Stimulated activated CD4-positive, alpha-beta T cell treated with anti-CD3 and anti-CD28 coated beads, Interleukin-4, amount 100 ng/mL, for 48 hours (primary cell): ENCODE data around the gene CCL21.
A peak's percentile ranks its signal among the peaks of the same experiment; 100 is the strongest.

ENCODE experiments used
- DNase-seq, 2 donors: peaks; one replicate each; pipeline ENCODE4 v3.0.0-alpha.2; 2020; ENCODE audit warnings: low read depth in 2 of 2

The CCL21 gene

DNA sequence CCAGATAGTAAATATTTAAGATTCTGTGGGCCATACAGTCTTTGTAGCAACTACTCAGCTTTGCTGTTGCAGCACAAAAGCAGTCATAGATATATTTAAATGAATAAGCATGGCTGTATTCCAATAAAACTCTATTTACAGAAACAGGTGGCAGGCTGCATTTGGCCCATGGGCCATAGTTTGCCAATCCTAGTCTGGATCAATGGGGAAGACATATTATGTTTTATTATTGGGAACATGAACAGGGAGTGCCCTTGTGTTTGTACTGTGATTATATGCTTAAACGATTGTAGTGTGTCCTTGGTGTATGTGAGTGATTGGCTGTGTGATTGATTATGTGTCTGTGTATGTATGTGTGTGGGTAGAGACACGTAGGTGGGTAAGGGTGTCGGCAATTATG is 35.5 kb downstream of the CCL21 start:
- DNase-seq: no peak

GRCh38 chr9:34671307-34671706 is 38.6 kb downstream of the CCL21 start:
- DNase-seq: no peak

- no peak for DNase-seq
Measured at GRCh38 chr9:34669809-34670562, 40.0 kb downstream of the CCL21 start.

DNA sequence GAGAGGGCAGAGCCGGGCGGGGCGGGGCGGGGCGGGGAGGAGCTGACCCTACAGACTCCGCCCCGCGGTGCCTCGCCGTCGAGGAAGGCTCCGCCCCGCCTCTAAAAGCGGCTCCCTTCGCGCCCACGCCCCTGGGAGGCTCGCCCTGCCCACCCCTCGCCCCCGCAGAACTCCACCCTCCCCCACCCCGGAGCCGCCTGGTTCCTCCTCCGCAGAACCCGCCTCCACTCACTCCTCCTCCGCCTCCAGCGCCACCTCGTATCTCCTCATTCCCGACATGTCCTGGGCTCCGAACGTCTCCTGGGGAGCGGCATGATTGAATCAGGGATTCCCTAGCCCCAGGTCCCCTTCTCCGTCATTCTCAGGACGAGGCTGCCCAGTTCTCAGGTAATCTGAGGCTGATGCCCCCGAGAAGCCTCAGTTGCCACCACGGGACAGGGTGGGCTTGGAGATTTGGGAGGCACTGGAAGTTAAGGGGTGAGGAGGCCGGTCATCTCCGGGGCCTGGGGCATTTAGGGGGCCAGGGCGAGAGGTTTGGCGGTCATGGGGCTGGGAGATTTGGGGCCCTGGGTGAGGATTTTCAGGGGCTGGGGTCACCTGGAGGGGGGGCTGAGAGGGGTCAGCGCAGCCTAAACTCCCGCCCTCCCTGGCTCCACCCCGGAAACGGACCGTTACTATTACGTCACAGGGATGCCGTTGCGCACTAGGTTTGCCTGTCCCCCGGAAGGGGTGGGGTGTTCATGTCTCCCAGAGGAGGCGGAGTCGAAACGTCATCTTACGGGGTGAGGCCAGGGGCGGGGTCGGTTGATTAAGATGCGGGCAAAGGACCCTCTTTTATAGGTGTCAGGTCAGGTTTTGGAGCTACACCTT is 44.3 kb downstream of the CCL21 start:
- peak; percentile 75 to 80 for DNase-seq

DNA sequence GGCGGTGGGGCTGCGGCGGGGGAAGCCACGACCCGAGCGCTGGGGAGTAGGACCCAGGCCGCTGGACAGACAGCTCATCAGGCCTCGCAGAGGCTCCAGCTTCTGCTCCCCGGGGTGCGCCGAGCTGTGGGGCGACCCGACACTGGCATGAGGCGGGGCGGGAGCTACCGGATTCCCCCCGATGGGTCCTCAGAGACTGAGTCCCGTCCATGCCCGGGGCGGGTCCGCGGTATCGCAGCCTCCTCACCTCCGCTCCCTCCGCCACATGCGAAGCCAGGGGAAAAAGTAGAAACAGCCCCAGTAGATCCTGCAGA is 44.9 kb downstream of the CCL21 start:
- DNase-seq: no peak

DNA sequence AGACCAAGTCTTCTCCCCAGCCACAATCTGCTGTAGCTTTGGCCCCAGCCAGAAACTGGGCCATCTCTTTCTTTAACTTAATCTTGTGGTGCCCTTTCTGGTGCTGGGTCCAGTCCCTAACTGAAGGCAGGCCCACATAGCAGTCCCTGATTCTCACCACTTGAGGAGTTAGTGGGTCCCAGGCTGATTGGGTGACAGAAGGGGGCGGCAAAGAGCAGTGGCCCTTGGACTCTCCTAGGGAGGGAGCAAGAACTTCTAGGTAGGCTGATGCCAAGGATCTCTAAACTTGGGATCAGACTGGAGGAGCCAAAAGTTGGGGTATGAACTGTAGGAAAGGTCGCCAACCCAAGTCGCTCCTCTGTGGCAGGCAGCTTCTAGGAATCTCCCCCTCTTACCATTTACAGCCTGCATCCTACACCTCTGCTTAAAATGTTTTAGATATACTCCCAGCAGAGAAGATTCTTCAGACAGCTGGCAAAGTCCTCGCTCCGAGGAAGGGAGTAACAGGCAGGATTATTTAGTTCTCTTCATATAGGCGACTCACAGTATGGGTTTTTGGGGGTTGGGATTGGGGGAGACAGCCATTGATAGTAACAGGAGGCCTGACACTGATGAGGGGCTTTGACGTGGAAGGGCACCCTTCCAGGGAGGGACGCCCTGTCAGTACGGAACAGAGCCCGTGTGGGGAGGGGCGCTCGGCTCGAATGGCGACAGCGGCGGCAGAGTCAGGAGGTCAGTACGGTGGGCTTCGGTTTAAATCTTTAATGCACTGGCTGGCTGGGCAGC is 45.5 kb downstream of the CCL21 start:
- peak; percentile 52 to 77 for DNase-seq

GRCh38 chr9:34663303-34663605 is 46.7 kb downstream of the CCL21 start:
- no peak for DNase-seq

GRCh38 chr9:34662526-34663302 is 47.2 kb downstream of the CCL21 start, which contains the start of gene CCL27:
Gene CCL27, minus strand, starts transcription at chr9:34662657. Its CDS starts 24 bp downstream, at chr9:34662633.
- no peak for DNase-seq

GRCh38 chr9:34659592-34660253 is 50.2 kb downstream of the CCL21 start:
- no peak for DNase-seq
